Upper lobe of right lung (tissue), 1 donor: ENCODE data around the gene SAPCD1. TPM values are rescaled to one million over a fixed set of nuclear protein-coding genes. Genes with fewer than 3 reads are reported as not detected.
A peak's percentile ranks its signal among the peaks of the same experiment; 100 is the strongest.
"Not testable (repeated sequence)": the region's sequence is repeated elsewhere in the genome, so short reads cannot be mapped to it uniquely, and the experiment has no call there.

Source experiments
- ATAC-seq: fragments of 200-7000 bp; cut with Tn5 transposase; one replicate; pipeline ENCODE4 v1.9.1; 2020; ENCODE audit warnings: mild to moderate bottlenecking, moderate library complexity
- DNase-seq: peaks from one replicate; pipeline ENCODE4 v3.0.0-alpha.2; 2020
- H3K27ac ChIP-seq: fragments of 200-600 bp; one replicate; pipeline ENCODE4 v1.8.0; 2022
- H3K27me3 ChIP-seq: fragments of 200-600 bp; one replicate; pipeline ENCODE4 v1.8.0; 2022; ENCODE audit warnings: mild to moderate bottlenecking
- H3K36me3 ChIP-seq: fragments of 200-600 bp; one replicate; pipeline ENCODE4 v1.8.0; 2022
- H3K4me1 ChIP-seq: fragments of 200-600 bp; one replicate; pipeline ENCODE4 v1.8.0; 2022
- H3K4me3 ChIP-seq: fragments of 200-600 bp; one replicate; pipeline ENCODE4 v1.8.0; 2022; ENCODE audit warnings: mild to moderate bottlenecking
- H3K9me3 ChIP-seq: fragments of 200-600 bp; one replicate; pipeline ENCODE4 v1.8.0; 2022
- intact Hi-C: fragments of 100-400 bp; cut with DNase I; formaldehyde crosslinking; loops from one replicate; pipeline ENCODE4 v1.11.0; 2022
- total RNA-seq: library from RNA; stranded (reverse); fragmentation: NEBNext Ultra II Directional; extraction: Animal tissue kit (Norgen Biotek cat#: 25700); gene quantifications from one replicate; pipeline ENCODE4 v1.2.1, GENCODE V29; 2021
- TF ChIP-seq, protein P1 (sequence below): fragments of 200-600 bp; IDR thresholded peaks from one replicate; pipeline ENCODE4 v1.8.0; 2022; ENCODE audit warnings: antibody characterized with exemption
- donor health status: DM: no; HTN: yes; CAD: no; lungs with severe emphysema.

SAPCD1 gene
- total RNA-seq, 1 donor from 2014 or later: 2.6 TPM

DNA sequence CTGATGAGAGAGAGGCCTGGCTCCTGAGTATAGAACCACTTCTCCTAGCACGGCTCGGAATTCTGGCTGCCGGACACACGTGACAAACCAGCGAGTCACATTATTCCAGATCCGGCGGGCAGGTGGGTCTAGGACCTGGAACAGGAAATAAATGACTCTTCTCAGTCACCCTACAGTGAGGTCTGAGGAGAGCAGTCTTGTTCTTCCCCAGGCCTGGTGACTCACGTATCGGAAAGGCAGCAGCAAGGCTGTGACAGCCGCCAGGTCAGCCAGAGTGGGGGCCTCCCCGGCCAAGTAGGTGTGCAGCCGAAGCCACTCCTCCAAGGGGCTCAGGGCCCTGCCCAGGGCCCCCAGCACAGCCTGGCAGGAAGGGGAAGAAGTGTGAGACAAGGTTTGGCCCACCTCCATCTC lies 30.3 kb downstream of the SAPCD1 start:
- Histone ChIP-seq H3K27ac (no peak overlapping the region), H3K9me3 (no peaks in the 10 kb centered on the region), H3K36me3 (peaks cover 25% of the 10 kb centered on the region), H3K4me3 (no peak overlapping the region), H3K4me1 (peaks cover 18% of the 10 kb centered on the region), H3K27me3 (no peaks in the 10 kb centered on the region)
- no peak for DNase-seq
- no peak for ATAC-seq
- intact Hi-C loops: no loop called here
- TF ChIP-seq, protein P1, sequence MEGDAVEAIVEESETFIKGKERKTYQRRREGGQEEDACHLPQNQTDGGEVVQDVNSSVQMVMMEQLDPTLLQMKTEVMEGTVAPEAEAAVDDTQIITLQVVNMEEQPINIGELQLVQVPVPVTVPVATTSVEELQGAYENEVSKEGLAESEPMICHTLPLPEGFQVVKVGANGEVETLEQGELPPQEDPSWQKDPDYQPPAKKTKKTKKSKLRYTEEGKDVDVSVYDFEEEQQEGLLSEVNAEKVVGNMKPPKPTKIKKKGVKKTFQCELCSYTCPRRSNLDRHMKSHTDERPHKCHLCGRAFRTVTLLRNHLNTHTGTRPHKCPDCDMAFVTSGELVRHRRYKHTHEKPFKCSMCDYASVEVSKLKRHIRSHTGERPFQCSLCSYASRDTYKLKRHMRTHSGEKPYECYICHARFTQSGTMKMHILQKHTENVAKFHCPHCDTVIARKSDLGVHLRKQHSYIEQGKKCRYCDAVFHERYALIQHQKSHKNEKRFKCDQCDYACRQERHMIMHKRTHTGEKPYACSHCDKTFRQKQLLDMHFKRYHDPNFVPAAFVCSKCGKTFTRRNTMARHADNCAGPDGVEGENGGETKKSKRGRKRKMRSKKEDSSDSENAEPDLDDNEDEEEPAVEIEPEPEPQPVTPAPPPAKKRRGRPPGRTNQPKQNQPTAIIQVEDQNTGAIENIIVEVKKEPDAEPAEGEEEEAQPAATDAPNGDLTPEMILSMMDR: no peak

DNA sequence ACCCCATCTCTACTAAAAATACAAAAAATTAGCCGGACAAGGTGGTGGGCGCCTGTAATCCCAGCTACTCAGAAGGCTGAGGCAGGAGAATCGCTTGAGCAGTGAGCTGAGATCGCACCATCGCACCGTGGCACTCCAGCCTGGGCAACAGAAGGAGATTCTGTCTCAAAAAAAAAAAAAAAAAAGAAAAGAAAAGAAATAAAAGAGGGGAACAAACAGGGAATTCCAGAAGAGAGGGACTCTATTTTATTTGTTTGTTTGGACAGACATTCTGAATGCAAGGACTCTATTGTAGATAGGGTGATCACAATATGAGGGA lies 31.4 kb downstream of the SAPCD1 start:
- H3K27ac ChIP-seq, intact Hi-C loops, H3K9me3 ChIP-seq, H3K27me3 ChIP-seq, DNase-seq, H3K4me3 ChIP-seq, ATAC-seq: not testable (repeated sequence)
- Histone ChIP-seq H3K36me3 (peaks cover 24% of the 10 kb centered on the region), H3K4me1 (peaks cover 18% of the 10 kb centered on the region)

- TF ChIP-seq, protein P1: no peak
- no peaks in the 10 kb centered on the region for H3K9me3 ChIP-seq
- peaks cover 18% of the 10 kb centered on the region for H3K4me1 ChIP-seq
- H3K4me3 ChIP-seq: peak overlapping the region; percentile 96
- no peaks in the 10 kb centered on the region for H3K27me3 ChIP-seq
- DNase-seq (no peak), ATAC-seq (no peak)
- intact Hi-C loops: no loop called here
- peaks cover 22% of the 10 kb centered on the region for H3K36me3 ChIP-seq
- peak overlapping the region; percentile 93 for H3K27ac ChIP-seq
These were observed 31.9 kb downstream of the SAPCD1 start for GRCh38 chr6:31794294-31794865.

- TF ChIP-seq, protein P1: no peak
These were observed 32.6 kb downstream of the SAPCD1 start for GRCh38 chr6:31794866-31795615.

DNA sequence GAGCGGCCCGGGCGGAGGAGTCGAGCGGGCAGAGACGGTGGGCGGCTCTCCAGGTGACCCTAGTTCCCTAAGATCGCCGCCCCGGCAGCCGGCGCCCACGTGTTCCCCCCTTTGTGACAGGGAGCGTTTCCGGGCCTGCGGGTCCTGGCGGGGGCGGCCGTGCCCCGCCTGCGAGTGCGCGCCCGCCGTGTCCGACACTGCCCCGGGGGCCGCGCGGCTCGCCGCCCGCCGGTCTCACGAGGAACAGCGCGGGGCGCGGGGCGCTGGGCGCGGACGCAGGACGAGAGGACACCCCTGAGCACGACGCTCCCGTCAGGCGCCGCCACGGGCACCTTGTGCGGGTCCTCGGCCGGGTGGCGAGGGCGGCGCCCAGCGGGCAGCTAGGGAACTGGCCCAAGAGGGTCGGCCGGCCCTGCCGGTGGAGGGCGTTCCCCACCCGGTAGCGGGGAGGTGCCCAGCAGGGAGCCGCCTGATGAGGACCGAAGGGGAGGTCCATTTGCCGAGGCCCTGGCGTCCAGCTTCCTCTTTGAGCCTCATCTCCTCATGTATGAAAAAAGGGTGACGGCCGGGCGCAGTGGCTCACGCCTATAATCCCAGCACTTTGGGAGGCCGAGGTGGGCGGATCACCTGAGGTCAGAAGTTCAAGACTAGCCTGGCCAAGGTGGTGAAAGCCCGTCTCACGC lies 33.3 kb downstream of the SAPCD1 start, which contains the start of gene VARS1:
Gene VARS1 (minus strand): TSS at position 137 of the 683 bp plus-strand sequence. CDS start 535 bp downstream, outside the sequence.
- peak within 1 kb of the TSS; percentile 93 for H3K27ac ChIP-seq
- peaks cover 11% of the 10 kb centered on the region for H3K36me3 ChIP-seq
- intact Hi-C loops: no loop called here
- ATAC-seq (peak; percentile 99), DNase-seq (peak; percentile 98)
- peaks cover 17% of the 10 kb centered on the region for H3K4me1 ChIP-seq
- peak within 1 kb of the TSS; percentile 96 for H3K4me3 ChIP-seq
- H3K27me3 ChIP-seq: no peaks in the 10 kb centered on the region
- no peaks in the 10 kb centered on the region for H3K9me3 ChIP-seq
- TF ChIP-seq, protein P1: peak; percentile 80

More at GRCh38 chr6:31794866-31795615, 32.6 kb downstream of the SAPCD1 start:
- Histone ChIP-seq H3K36me3 (peaks cover 17% of the 10 kb centered on the region), H3K4me3 (peak overlapping the region; percentile 96), H3K27ac (peak overlapping the region; percentile 93), H3K4me1 (peaks cover 18% of the 10 kb centered on the region), H3K9me3 (no peaks in the 10 kb centered on the region), H3K27me3 (no peaks in the 10 kb centered on the region)
- DNase-seq: no peak
- ATAC-seq: peak; percentile 42
- intact Hi-C loops: no loop called here

GRCh38 chr6:31796993-31797385 lies 34.5 kb downstream of the SAPCD1 start:
- H3K27ac ChIP-seq: no peak overlapping the region
- no peak overlapping the region for H3K4me3 ChIP-seq
- no peak for DNase-seq
- H3K27me3 ChIP-seq: no peaks in the 10 kb centered on the region
- peaks cover 12% of the 10 kb centered on the region for H3K4me1 ChIP-seq
- H3K36me3 ChIP-seq: peaks cover 17% of the 10 kb centered on the region
- intact Hi-C loops: no loop called here
- H3K9me3 ChIP-seq: no peaks in the 10 kb centered on the region
- ATAC-seq: no peak
- TF ChIP-seq, protein P1: no peak
